Measurements from ENCODE around the gene VSIG4.

DNA sequence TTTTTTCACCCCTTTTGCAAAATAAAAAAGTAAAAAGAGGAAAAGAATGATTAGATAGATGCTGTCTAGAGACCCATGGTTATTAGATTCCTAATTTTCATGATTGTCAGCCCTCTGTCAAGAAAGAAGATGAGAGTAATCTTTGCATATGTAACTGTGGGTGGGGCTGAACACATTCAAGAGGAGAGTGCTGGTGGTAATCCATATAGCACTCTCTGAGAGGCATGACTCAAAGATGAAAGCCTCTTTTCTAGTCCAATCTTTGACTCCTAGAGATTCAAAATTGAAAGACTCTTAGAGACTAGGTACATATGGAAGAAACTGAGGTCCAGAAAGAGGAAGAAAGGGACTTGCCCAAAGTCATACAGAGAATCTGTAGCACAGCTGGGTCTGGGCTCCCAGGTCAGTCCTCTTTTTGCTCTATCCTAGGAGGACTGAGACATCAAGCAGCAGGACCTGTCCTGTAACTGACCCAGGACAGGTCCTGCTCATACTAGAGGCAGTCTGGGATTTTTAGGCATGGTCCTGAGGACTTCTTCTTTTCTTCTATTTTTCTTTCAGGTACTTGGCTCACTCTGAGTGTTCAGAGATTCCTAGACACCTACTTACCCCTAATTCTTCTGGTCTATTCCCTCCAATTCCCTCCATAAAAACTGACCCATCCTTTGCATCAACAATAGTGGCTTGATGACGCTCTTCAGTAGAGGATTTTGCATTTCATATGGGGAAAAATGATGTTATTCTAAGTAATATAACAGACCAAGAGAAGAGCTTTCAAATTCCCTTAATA is 23.8 kb downstream of the VSIG4 start:
- TF ChIP-seq, protein P1, sequence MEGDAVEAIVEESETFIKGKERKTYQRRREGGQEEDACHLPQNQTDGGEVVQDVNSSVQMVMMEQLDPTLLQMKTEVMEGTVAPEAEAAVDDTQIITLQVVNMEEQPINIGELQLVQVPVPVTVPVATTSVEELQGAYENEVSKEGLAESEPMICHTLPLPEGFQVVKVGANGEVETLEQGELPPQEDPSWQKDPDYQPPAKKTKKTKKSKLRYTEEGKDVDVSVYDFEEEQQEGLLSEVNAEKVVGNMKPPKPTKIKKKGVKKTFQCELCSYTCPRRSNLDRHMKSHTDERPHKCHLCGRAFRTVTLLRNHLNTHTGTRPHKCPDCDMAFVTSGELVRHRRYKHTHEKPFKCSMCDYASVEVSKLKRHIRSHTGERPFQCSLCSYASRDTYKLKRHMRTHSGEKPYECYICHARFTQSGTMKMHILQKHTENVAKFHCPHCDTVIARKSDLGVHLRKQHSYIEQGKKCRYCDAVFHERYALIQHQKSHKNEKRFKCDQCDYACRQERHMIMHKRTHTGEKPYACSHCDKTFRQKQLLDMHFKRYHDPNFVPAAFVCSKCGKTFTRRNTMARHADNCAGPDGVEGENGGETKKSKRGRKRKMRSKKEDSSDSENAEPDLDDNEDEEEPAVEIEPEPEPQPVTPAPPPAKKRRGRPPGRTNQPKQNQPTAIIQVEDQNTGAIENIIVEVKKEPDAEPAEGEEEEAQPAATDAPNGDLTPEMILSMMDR (IDR thresholded peaks at IDR 0.05), result no peak
- no peak for TF ChIP-seq EZH2 (IDR thresholded peaks at IDR 0.05)
